Ascending aorta (tissue), 2 donors: Measurements from ENCODE around the gene SUCLG2. TPM values are rescaled to one million over a fixed set of nuclear protein-coding genes. Genes with fewer than 3 reads are reported as not detected.
"Not testable (repeated sequence)": the region's sequence is repeated elsewhere in the genome, so short reads cannot be mapped to it uniquely, and the experiment has no call there.

Experiments
- DNase-seq, 2 donors: peaks; one replicate each; pipeline ENCODE4 v3.0.0-alpha.2; 2019; ENCODE audit warnings: low spot score in 2 of 2
- H3K27ac ChIP-seq, 2 donors: fragments of 200-600 bp; sonication (generic); one replicate each; pipeline ENCODE4 v1.5.1; 2016 to 2017; ENCODE audit warnings: mild to moderate bottlenecking in 1 of 2
- H3K27me3 ChIP-seq: fragments of 200-600 bp; sonication (generic); one replicate; pipeline ENCODE4 v1.5.1; 2017
- H3K36me3 ChIP-seq, 2 donors: fragments of 200-600 bp; sonication (generic); one replicate each; pipeline ENCODE4 v1.5.1; 2016
- H3K4me1 ChIP-seq, 2 donors: fragments of 200-600 bp; sonication (generic); one replicate each; pipeline ENCODE4 v1.5.1; 2016 to 2017; ENCODE audit warnings: mild to moderate bottlenecking in 1 of 2
- H3K4me3 ChIP-seq, 2 donors: fragments of 200-600 bp; sonication (generic); one replicate each; pipeline ENCODE4 v1.5.1; 2016 to 2017; ENCODE audit warnings: mild to moderate bottlenecking in 1 of 2
- H3K9me3 ChIP-seq, 2 donors: fragments of 200-600 bp; sonication (generic); one replicate each; pipeline ENCODE4 v1.5.1; 2016
- CTCF ChIP-seq, 3 experiments: fragments of 200-600 bp in 2 of 3; fragments of 450-650 bp in 1 of 3; sonication (generic) in 2 of 3; IDR thresholded peaks; one replicate each; pipeline ENCODE4 v1.5.1; 2016 to 2019; ENCODE audit warnings: antibody characterized with exemption in 3 of 3, mild to moderate bottlenecking in 1 of 3, moderate library complexity in 1 of 3
- intact Hi-C: fragments of 100-400 bp; cut with DNase I; formaldehyde crosslinking; loops from one replicate; pipeline ENCODE4 v1.15.1; 2023
- total RNA-seq: library from RNA; depleted of rRNA; stranded (reverse); fragments of >200 nt; gene quantifications from one replicate; pipeline ENCODE4 v1.1.0, GENCODE V29; 2016

Gene SUCLG2
- total RNA-seq, 1 donor from 2014 or later: 33.6 TPM

- Histone ChIP-seq H3K4me1 (no peaks in the 10 kb centered on the region), H3K9me3 (no peaks in the 10 kb centered on the region), H3K27ac (no peak overlapping the region), H3K4me3 (no peak overlapping the region), H3K27me3 (no peaks in the 10 kb centered on the region), H3K36me3 (peaks cover 0 to under 1% of the 10 kb centered on the region in 2 donors)
- DNase-seq: no peak
- intact Hi-C loops: no loop called here
- no peak for TF ChIP-seq CTCF (IDR thresholded peaks at IDR 0.05)
Observed at GRCh38 chr3:67551361-67552016, 102.9 kb downstream of the SUCLG2 start.

- Histone ChIP-seq H3K9me3 (no peaks in the 10 kb centered on the region), H3K4me1 (no peaks in the 10 kb centered on the region), H3K27ac (no peak overlapping the region), H3K36me3 (no peaks in the 10 kb centered on the region), H3K4me3 (no peak overlapping the region), H3K27me3 (no peaks in the 10 kb centered on the region)
- intact Hi-C loops: no loop called here
- no peak for TF ChIP-seq CTCF (IDR thresholded peaks at IDR 0.05)
- no peak for DNase-seq
Observed at GRCh38 chr3:67550541-67550940, 103.9 kb downstream of the SUCLG2 start.

- DNase-seq, H3K4me1 ChIP-seq, H3K36me3 ChIP-seq, H3K4me3 ChIP-seq, H3K27me3 ChIP-seq, H3K9me3 ChIP-seq, H3K27ac ChIP-seq, intact Hi-C loops: not testable (repeated sequence)
Observed at GRCh38 chr3:67542502-67543250, 111.7 kb downstream of the SUCLG2 start.

- no peak overlapping the region for H3K27ac ChIP-seq
- TF ChIP-seq CTCF (IDR thresholded peaks at IDR 0.05): no peak
- intact Hi-C loops: no loop called here
- no peaks in the 10 kb centered on the region for H3K9me3 ChIP-seq
- H3K36me3 ChIP-seq: no peaks in the 10 kb centered on the region
- no peak overlapping the region for H3K4me3 ChIP-seq
- H3K27me3 ChIP-seq: no peaks in the 10 kb centered on the region
- no peak for DNase-seq
- H3K4me1 ChIP-seq: no peaks in the 10 kb centered on the region
Observed at GRCh38 chr3:67540198-67540894, 114.1 kb downstream of the SUCLG2 start.

GRCh38 chr3:67537203-67537602 lies 117.2 kb downstream of the SUCLG2 start:
- not testable (repeated sequence) for H3K27ac ChIP-seq

GRCh38 chr3:67535006-67535405 lies 119.4 kb downstream of the SUCLG2 start:
- Histone ChIP-seq H3K4me3 (no peak overlapping the region), H3K27ac (no peak overlapping the region), H3K27me3 (no peaks in the 10 kb centered on the region), H3K9me3 (no peaks in the 10 kb centered on the region), H3K36me3 (no peaks in the 10 kb centered on the region), H3K4me1 (no peaks in the 10 kb centered on the region)
- DNase-seq: no peak
- no peak for TF ChIP-seq CTCF (IDR thresholded peaks at IDR 0.05)
- intact Hi-C loops: no loop called here

More at GRCh38 chr3:67537203-67537602, 117.2 kb downstream of the SUCLG2 start:
- intact Hi-C loops, H3K4me1 ChIP-seq, H3K4me3 ChIP-seq, H3K27me3 ChIP-seq, H3K9me3 ChIP-seq, H3K36me3 ChIP-seq, DNase-seq: not testable (repeated sequence)
